ENCODE data around the gene NCOA4.

- TF ChIP-seq POLR2A (IDR thresholded peaks at IDR 0.05) (no peak), CTCF (IDR thresholded peaks at IDR 0.05) (no peak)
Measured at GRCh38 chr10:46037107-46037825, 6.8 kb upstream of the NCOA4 start.
